Panc1 (cell line): Measurements from ENCODE around the gene ZCCHC14. TPM values are rescaled to one million over a fixed set of nuclear protein-coding genes. Genes with fewer than 3 reads are reported as not detected.

ENCODE experiments used
- ATAC-seq: fragments of 200-7000 bp; cut with Tn5 transposase; 2 replicates; pipeline ENCODE4 v1.9.1; 2020; ENCODE audit warnings: mild to moderate bottlenecking, moderate library complexity
- BruUV-seq: library from RNA; stranded (reverse); fragments of 400-500 nt; replicated peaks from 2 replicates; lab custom pipeline; 2021; lab: Mats Ljungman, UMichigan
- CTCF ChIA-PET: fragments of 300-600 bp; sonication (Branson Sonifier 250); formaldehyde crosslinking; loops from one replicate; lab custom pipeline; 2022; ENCODE audit warnings: antibody characterized with exemption; lab: Charles Lee
- POLR2A ChIA-PET: fragments of 300-600 bp; sonication (Branson Sonifier 250); formaldehyde crosslinking; loops from one replicate; lab custom pipeline; 2022; ENCODE audit warnings: antibody characterized with exemption; lab: Charles Lee
- DNase-seq: peaks from one replicate; pipeline ENCODE4 v3.0.0-alpha.2; 2010; ENCODE audit warnings: low read depth, low spot score
- H3K27ac ChIP-seq: 2 replicates; pipeline ENCODE4 v1.5.1; 2011; ENCODE audit warnings: mild to moderate bottlenecking, low read length, inconsistent platforms
- H3K27me3 ChIP-seq: fragments of 200-500 bp; sonication (Bioruptor generic); 2 replicates; pipeline ENCODE4 v1.6.0; 2014; ENCODE audit warnings: low read length, inconsistent platforms; ENCODE audit not compliant: control insufficient read depth, insufficient read depth
- H3K36me3 ChIP-seq: fragments of 200-500 bp; sonication (Bioruptor generic); 2 replicates; pipeline ENCODE4 v1.5.1; 2014; ENCODE audit warnings: inconsistent platforms, mild to moderate bottlenecking, low read length, moderate library complexity; ENCODE audit not compliant: control insufficient read depth, insufficient read depth
- H3K4me1 ChIP-seq: 2 replicates; pipeline ENCODE4 v1.5.1; 2011; ENCODE audit warnings: inconsistent platforms, mild to moderate bottlenecking, low read length, moderate library complexity; ENCODE audit not compliant: control insufficient read depth, insufficient read depth
- H3K4me3 ChIP-seq, 2 experiments: 2 replicates each; pipeline ENCODE4 v1.5.1; 2011 to 2012; ENCODE audit warnings: low read depth in 2 of 2, low read length in 2 of 2, mild to moderate bottlenecking in 2 of 2, inconsistent platforms in 1 of 2, moderate library complexity in 1 of 2
- H3K9me3 ChIP-seq: fragments of 200-500 bp; sonication (Bioruptor generic); 2 replicates; pipeline ENCODE4 v1.5.1; 2014; ENCODE audit warnings: low read depth, mild to moderate bottlenecking, inconsistent platforms, low read length, moderate library complexity; ENCODE audit not compliant: control insufficient read depth, insufficient read depth
- POLR2AphosphoS5 ChIP-seq: IDR thresholded peaks from 2 replicates; pipeline ENCODE4 v1.6.1; 2012; ENCODE audit warnings: mild to moderate bottlenecking, low read depth, low read length, moderate library complexity
- REST ChIP-seq, 2 experiments: IDR thresholded peaks; 2 replicates each; pipeline ENCODE4 v1.6.1; 2011 to 2012; ENCODE audit warnings: low read depth in 2 of 2, control low read depth in 1 of 2, low read length in 1 of 2, mild to moderate bottlenecking in 1 of 2, moderate library complexity in 1 of 2; ENCODE audit not compliant: insufficient read depth in 1 of 2
- SIN3A ChIP-seq: IDR thresholded peaks from 2 replicates; pipeline ENCODE4 v1.6.1; 2012; ENCODE audit warnings: low read depth, mild to moderate bottlenecking, low read length, moderate library complexity, borderline replicate concordance; ENCODE audit not compliant: insufficient read depth
- TCF7L2 ChIP-seq: IDR thresholded peaks from 2 replicates; pipeline ENCODE4 v1.6.1; 2011; ENCODE audit warnings: mild to moderate bottlenecking, low read depth, low read length, inconsistent platforms
- in situ Hi-C: cut with HindIII; loops from 2 replicates; pipeline ENCODE4 v1.10.0; 2016; ENCODE audit warnings: low sequenced_read_pairs, low pct_unique_long_range_greater_than_20kb
- intact Hi-C: fragments of 100-400 bp; cut with micrococcal nuclease; formaldehyde crosslinking; loops from one replicate; pipeline ENCODE4 v1.10.0; 2022; ENCODE audit not compliant: unreplicated experiment
- total RNA-seq: library from RNA; stranded (reverse); gene quantifications from one replicate; pipeline ENCODE4 v1.2.1, GENCODE V29; 2021; ENCODE audit not compliant: unreplicated experiment
- TF ChIP-seq, protein P1 (sequence below): fragments of 450-650 bp; IDR thresholded peaks from 2 replicates; pipeline ENCODE4 v1.5.1; 2017; ENCODE audit warnings: mild to moderate bottlenecking

ZCCHC14 gene
- total RNA-seq, 1 experiment from 2014 or later, result 35.0 TPM

DNA sequence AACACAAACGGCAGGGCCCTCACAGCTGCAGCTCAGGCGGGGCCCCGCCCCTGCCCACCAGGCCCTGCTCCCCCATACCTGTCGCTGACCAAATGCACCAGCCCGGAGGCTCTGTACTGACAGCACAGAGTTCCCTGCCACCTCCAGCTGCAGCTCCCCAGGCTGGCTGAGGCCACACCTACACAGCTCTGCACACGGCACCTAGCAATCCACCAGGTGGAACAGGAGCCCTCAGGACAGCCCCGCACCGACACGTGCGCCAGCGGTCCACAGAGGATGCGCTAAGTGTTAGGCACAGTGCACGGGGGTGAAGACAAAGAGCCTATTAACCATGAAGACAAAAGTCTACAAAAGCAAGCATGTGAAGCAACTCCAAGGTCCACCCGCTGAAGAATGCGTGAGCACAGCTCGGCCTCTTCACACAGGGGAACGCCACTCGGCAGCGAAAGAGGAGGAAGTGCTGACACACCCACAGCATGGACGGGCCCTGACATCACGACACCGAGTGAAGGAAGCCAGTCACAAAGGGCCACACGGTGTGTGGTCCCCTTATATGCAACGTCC lies 5.4 kb downstream of the ZCCHC14 start:
- POLR2A ChIA-PET, result no interaction called here

DNA sequence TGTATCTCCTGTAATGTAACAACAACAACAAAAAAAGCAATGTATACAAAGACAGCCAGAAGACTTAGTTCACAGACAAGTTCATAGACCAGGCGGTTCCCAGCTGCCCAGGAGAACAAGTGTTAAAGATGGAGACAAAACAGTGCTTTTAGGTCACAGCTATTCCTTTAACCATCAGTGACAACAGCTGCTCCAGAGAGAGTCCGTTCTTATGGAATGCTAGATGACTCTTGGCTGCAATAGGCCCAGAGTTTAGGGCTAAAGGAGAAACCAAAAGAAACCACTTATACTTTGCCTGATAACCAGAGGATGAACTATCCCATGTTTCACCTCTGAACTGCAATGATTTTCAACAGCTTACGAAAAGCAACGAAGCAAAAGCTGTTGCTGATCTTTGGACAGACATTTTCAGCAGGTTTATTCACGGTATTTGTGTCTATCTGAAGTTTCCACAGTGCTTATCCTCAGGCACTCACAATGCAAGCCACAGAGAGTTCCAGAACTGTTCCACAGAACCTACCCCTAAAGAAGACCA lies 6.0 kb downstream of the ZCCHC14 start:
- Histone ChIP-seq H3K4me1 (peaks cover 40% of the 10 kb centered on the region), H3K36me3 (no peaks in the 10 kb centered on the region), H3K27ac (peak overlapping the region; percentile 54; the same call in 1 of the 2 replicates), H3K9me3 (no peaks in the 10 kb centered on the region), H3K27me3 (no peaks in the 10 kb centered on the region), H3K4me3 (no peak overlapping the region)
- CTCF ChIA-PET, result no interaction called here
- ATAC-seq, result no peak
- POLR2A ChIA-PET, result no interaction called here
- no TSS peak for BruUV-seq
- in situ Hi-C loops (no loop called here), intact Hi-C loops (no loop called here)
- no peak for DNase-seq
- TF ChIP-seq POLR2AphosphoS5, result no peak
- TF ChIP-seq SIN3A, result no peak
- TF ChIP-seq, protein P1, sequence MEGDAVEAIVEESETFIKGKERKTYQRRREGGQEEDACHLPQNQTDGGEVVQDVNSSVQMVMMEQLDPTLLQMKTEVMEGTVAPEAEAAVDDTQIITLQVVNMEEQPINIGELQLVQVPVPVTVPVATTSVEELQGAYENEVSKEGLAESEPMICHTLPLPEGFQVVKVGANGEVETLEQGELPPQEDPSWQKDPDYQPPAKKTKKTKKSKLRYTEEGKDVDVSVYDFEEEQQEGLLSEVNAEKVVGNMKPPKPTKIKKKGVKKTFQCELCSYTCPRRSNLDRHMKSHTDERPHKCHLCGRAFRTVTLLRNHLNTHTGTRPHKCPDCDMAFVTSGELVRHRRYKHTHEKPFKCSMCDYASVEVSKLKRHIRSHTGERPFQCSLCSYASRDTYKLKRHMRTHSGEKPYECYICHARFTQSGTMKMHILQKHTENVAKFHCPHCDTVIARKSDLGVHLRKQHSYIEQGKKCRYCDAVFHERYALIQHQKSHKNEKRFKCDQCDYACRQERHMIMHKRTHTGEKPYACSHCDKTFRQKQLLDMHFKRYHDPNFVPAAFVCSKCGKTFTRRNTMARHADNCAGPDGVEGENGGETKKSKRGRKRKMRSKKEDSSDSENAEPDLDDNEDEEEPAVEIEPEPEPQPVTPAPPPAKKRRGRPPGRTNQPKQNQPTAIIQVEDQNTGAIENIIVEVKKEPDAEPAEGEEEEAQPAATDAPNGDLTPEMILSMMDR, result no peak

More for the DNA sequence above, 5.4 kb downstream of the ZCCHC14 start:
- no peaks in the 10 kb centered on the region for H3K27me3 ChIP-seq
- BruUV-seq, result no TSS peak
- peaks cover 40% of the 10 kb centered on the region for H3K4me1 ChIP-seq
- intact Hi-C loops, result no loop called here
- CTCF ChIA-PET, result interaction anchor here (0.6 kb wide), 1 partner anchor 83 kb away, joined by 12 read pairs; no protein-coding TSS in a partner anchor
- in situ Hi-C loops, result no loop called here
- H3K4me3 ChIP-seq, result peak overlapping the region; percentile 14 to 39; a peak in 3 of 4 replicates
- peak overlapping the region; percentile 73 for H3K27ac ChIP-seq
- ATAC-seq (peak; percentile 74), DNase-seq (no peak)
- no peaks in the 10 kb centered on the region for H3K9me3 ChIP-seq
- H3K36me3 ChIP-seq, result no peaks in the 10 kb centered on the region
- TF ChIP-seq, protein P1, result no peak
- TF ChIP-seq TCF7L2, result no peak
- TF ChIP-seq SIN3A, result no peak
- no peak for TF ChIP-seq REST (IDR thresholded peaks at IDR 0.05; ENCODE audit: insufficient read depth in 1 of 2, low read depth in 2 of 2, low read length in 1 of 2)
- TF ChIP-seq POLR2AphosphoS5, result no peak
